Ovary (tissue), 1 donor: ENCODE measurements around the gene MAP3K8.

Experiments used
- EP300 ChIP-seq: sonication (generic); formaldehyde crosslinking; IDR thresholded peaks from one replicate; pipeline ENCODE4 v1.6.1; 2017; ENCODE audit warnings: antibody characterized with exemption
- POLR2A ChIP-seq: fragments of 450-650 bp; IDR thresholded peaks from one replicate; pipeline ENCODE4 v1.6.1; 2017; ENCODE audit warnings: antibody characterized with exemption, mild to moderate bottlenecking, moderate library complexity

DNA sequence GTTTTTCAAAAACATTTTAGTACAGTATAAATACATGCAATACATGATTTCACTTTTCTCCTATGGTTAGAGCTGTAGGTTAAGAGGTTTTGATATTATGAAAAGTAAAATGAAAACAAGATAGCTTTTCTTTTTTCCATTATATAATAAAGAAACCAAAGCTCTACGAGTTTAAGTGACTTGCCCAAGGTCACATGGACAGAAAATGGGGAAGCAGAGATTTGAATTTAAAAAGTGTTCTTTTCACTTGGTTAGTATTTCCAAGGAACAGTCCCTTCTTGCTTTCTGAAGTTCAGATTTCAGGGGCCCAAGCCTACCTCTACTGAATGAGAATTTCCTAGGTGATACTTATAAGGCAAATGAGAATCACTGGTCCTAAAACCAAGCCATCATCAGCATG is 13.2 kb upstream of the MAP3K8 start:
- no peak for TF ChIP-seq EP300
- no peak for TF ChIP-seq POLR2A
